Thoracic aorta (tissue), 2 donors: ENCODE results near the gene HSD17B12. TPM values are rescaled to one million over a fixed set of nuclear protein-coding genes. Genes with fewer than 3 reads are reported as not detected.

Experiments
- ATAC-seq: fragments of 150-250 bp; one replicate; pipeline ENCODE4 v1.8.0; 2017; ENCODE audit warnings: low read depth; ENCODE audit not compliant: insufficient number of reproducible peaks, low FRiP score
- DNase-seq: peaks from one replicate; pipeline ENCODE4 v3.0.0-alpha.2; 2020; ENCODE audit warnings: low spot score
- H3K27ac ChIP-seq, 2 donors: fragments of 200-600 bp; sonication (generic); 1 replicate in 1 of 2; 2 replicates in 1 of 2; pipeline ENCODE4 v1.5.1; 2016; ENCODE audit warnings: mild to moderate bottlenecking in 2 of 2, moderate library complexity in 2 of 2
- H3K27me3 ChIP-seq: fragments of 200-600 bp; sonication (generic); replicated peaks from 2 replicates; pipeline ENCODE4 v1.6.0; 2016; ENCODE audit warnings: mild to moderate bottlenecking; ENCODE audit not compliant: insufficient read depth
- H3K36me3 ChIP-seq: fragments of 200-600 bp; sonication (generic); one replicate; pipeline ENCODE4 v1.5.1; 2016
- H3K4me1 ChIP-seq, 2 donors: fragments of 200-600 bp; sonication (generic); 1 replicate in 1 of 2; 2 replicates in 1 of 2; pipeline versions ENCODE4 v1.5.1 to v1.6.0; 2016; ENCODE audit warnings: low read depth in 2 of 2, mild to moderate bottlenecking in 1 of 2; ENCODE audit not compliant: control insufficient read depth in 1 of 2
- H3K4me3 ChIP-seq: fragments of 200-600 bp; sonication (generic); 2 replicates; pipeline ENCODE4 v1.5.1; 2016; ENCODE audit warnings: mild to moderate bottlenecking
- H3K9me3 ChIP-seq: fragments of 200-600 bp; sonication (generic); 2 replicates; pipeline ENCODE4 v1.5.1; 2016
- CTCF ChIP-seq: fragments of 200-600 bp; sonication (generic); IDR thresholded peaks from one replicate; pipeline ENCODE4 v1.5.1; 2019; ENCODE audit warnings: antibody characterized with exemption
- total RNA-seq, 2 donors: library from RNA; depleted of rRNA; stranded (reverse); fragments of >200 nt; gene quantifications; one replicate each; pipeline versions ENCODE4 v1.1.0 to v1.2.3, GENCODE V29; 2016

The HSD17B12 gene
- total RNA-seq, 2 donors from 2014 or later, result 91.7 to 97.4 TPM

- ATAC-seq, result no peak
- Histone ChIP-seq H3K4me1 (peaks cover 37 to 50% of the 10 kb centered on the region in 2 donors), H3K27ac (peak overlapping the region; percentile 63 to 80), H3K4me3 (peak overlapping the region; percentile 59), H3K9me3 (no peaks in the 10 kb centered on the region), H3K36me3 (no peaks in the 10 kb centered on the region), H3K27me3 (no peaks in the 10 kb centered on the region)
- DNase-seq, result no peak
- no peak for TF ChIP-seq CTCF
Observed at GRCh38 chr11:43736502-43737200, 56.1 kb downstream of the HSD17B12 start.

DNA sequence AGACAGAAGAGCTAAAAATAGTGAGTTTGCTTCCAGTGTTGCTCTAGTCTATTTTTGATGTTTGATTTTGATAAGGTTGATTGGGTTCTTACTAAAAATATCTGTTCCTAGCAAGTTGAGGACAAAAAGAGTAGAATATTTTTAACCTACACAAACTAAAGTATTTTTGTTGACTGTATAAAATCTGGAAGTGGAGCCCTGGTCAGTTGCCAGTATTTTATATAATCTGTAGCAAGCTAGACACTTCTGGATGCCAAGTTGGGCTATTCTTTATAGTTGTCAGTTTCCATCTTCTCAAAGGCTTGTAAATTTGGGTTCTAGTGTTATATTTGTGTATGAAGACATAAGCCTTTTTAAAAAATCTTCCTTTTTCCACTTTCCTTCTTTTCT lies 56.7 kb downstream of the HSD17B12 start:
- Histone ChIP-seq H3K4me1 (peaks cover 37 to 50% of the 10 kb centered on the region in 2 donors), H3K27ac (peak overlapping the region; percentile 63 to 80), H3K27me3 (no peaks in the 10 kb centered on the region), H3K9me3 (no peaks in the 10 kb centered on the region), H3K4me3 (peak overlapping the region; percentile 59), H3K36me3 (no peaks in the 10 kb centered on the region)
- no peak for TF ChIP-seq CTCF
- DNase-seq (no peak), ATAC-seq (no peak)

DNA sequence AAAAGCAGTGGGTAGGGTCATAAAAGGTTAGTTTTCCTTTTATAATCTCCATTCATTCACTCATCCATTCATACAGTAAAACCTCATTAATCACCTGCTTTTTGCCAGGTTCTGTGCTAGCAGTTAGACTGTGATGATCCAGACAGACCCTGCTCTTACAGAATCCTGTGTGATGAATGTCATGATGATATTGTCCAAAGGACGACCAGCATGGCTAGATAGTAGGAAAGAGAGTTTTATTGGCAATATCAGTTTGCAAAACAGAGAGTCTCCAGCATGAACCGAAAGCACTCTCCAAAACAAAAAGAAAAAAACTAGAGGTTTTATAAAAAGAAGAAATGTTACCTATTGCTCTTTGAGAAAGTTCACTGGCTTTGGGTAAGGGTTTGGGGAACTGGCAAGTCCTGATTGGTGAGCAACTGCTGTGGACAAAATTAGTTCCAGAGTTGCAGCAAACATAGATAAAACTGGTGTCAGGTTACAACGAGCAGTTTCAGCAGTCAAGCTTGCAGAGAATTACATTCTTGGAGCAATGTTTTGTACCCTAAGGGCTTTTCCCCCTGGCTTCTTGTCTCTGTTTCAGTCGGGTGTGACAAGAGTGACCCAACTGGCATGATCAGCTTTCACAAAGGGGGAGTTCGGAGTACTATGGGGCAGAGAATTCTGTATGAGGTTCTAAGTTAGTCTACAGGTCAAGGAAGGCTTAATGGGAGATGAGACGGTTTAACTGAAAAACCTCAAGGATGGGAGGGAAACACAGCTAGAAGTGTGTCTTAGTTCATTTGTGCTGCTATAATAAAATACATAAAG lies 58.3 kb downstream of the HSD17B12 start:
- peaks cover 37 to 50% of the 10 kb centered on the region in 2 donors for H3K4me1 ChIP-seq
- peak overlapping the region; percentile 21 for H3K4me3 ChIP-seq
- H3K27ac ChIP-seq, result peak overlapping the region; percentile 10 to 80
- H3K27me3 ChIP-seq, result no peaks in the 10 kb centered on the region
- ATAC-seq, result peak; percentile 65
- DNase-seq, result no peak
- H3K36me3 ChIP-seq, result no peaks in the 10 kb centered on the region
- TF ChIP-seq CTCF, result no peak
- no peaks in the 10 kb centered on the region for H3K9me3 ChIP-seq

DNA sequence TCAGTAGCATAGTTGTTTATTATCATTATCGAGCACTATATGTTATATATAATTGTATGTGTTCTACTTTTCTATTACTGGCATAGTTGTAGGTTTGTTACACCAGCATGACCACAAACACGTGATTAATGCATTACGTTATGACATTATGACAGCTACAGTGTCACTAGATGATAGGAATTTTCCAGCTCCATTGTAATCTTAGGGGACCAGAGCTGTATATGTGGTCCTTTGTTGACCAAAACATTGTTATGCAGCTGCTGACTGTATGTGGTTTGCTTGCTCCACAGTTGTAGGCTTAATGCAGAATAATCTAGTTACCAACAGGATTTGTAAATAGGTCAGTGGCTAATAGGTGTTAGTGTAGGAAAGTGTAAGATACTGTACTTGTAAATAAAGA lies 66.1 kb downstream of the HSD17B12 start:
- H3K4me3 ChIP-seq, result no peak overlapping the region
- H3K36me3 ChIP-seq, result no peaks in the 10 kb centered on the region
- ATAC-seq, result no peak
- no peak for DNase-seq
- no peaks in the 10 kb centered on the region for H3K9me3 ChIP-seq
- H3K4me1 ChIP-seq, result peaks cover 0 to 5% of the 10 kb centered on the region in 2 donors
- no peak for TF ChIP-seq CTCF
- H3K27ac ChIP-seq, result no peak overlapping the region
- H3K27me3 ChIP-seq, result no peaks in the 10 kb centered on the region

DNA sequence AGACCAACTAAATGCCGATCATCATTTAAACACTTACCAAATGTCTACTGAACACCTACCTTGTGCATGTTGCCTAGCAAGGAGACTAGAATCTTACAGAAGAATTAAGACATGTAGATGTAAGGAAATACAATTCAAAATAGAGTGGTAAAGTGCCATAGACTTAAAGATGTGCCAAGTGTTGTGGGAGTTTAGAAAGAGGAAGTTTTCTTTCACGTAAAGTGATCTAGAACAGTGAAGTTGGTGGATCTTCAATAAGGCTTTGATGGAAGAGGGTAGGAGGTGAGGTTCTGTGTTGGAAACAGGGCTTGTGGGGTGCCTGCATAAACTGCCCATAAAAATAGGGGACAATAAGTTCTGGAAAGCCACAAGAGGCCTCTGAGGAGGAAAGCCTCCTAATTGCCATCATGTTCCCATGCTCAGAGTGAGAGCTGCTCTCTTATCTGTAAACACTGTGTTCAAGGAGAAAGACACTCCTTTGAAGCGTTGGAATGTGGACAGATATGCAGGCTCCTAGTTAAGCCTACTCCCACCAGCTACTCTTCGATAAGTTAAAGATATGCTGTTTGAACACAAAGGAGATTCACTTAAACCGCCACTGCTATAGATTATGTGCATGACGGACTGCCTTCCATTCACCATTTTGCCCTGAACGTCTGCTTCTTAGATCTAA lies 66.7 kb downstream of the HSD17B12 start:
- no peaks in the 10 kb centered on the region for H3K9me3 ChIP-seq
- DNase-seq (no peak), ATAC-seq (no peak)
- TF ChIP-seq CTCF, result no peak
- no peaks in the 10 kb centered on the region for H3K27me3 ChIP-seq
- no peaks in the 10 kb centered on the region for H3K36me3 ChIP-seq
- H3K27ac ChIP-seq, result no peak overlapping the region
- H3K4me3 ChIP-seq, result no peak overlapping the region
- H3K4me1 ChIP-seq, result peaks cover 0 to 5% of the 10 kb centered on the region in 2 donors
